GM12875 (cell line): ENCODE results near the gene PPP3CA.

Experiments
- H3K4me3 ChIP-seq: one replicate; pipeline ENCODE4 v1.5.1; 2011; ENCODE audit warnings: low read depth, low read length, control low read depth
- CTCF ChIP-seq: IDR thresholded peaks from 2 replicates; pipeline ENCODE4 v1.5.1; 2011; ENCODE audit warnings: low read depth, mild to moderate bottlenecking, control low read depth, inconsistent platforms, low read length, moderate library complexity, borderline replicate concordance; ENCODE audit not compliant: insufficient read depth

The PPP3CA gene

GRCh38 chr4:101315786-101316185 lies 31.5 kb downstream of the PPP3CA start:
- no peak overlapping the region for H3K4me3 ChIP-seq
- TF ChIP-seq CTCF: no peak

GRCh38 chr4:101315041-101315440 lies 32.3 kb downstream of the PPP3CA start:
- no peak overlapping the region for H3K4me3 ChIP-seq
- no peak for TF ChIP-seq CTCF

GRCh38 chr4:101309925-101310324 lies 37.4 kb downstream of the PPP3CA start:
- TF ChIP-seq CTCF: no peak
- no peak overlapping the region for H3K4me3 ChIP-seq

GRCh38 chr4:101307899-101308298 lies 39.4 kb downstream of the PPP3CA start:
- no peak overlapping the region for H3K4me3 ChIP-seq
- TF ChIP-seq CTCF: no peak

GRCh38 chr4:101306764-101307615 lies 40.3 kb downstream of the PPP3CA start:
- no peak for TF ChIP-seq CTCF
- no peak overlapping the region for H3K4me3 ChIP-seq

GRCh38 chr4:101306225-101306624 lies 41.1 kb downstream of the PPP3CA start:
- H3K4me3 ChIP-seq: no peak overlapping the region
- TF ChIP-seq CTCF: no peak

- H3K4me3 ChIP-seq: no peak overlapping the region
- no peak for TF ChIP-seq CTCF
These were observed 42.4 kb downstream of the PPP3CA start for GRCh38 chr4:101304916-101305315.
